Measurements from ENCODE around the gene HOXB1. TPM values are rescaled to one million over a fixed set of nuclear protein-coding genes. Genes with fewer than 3 reads are reported as not detected.

Gene HOXB1
- total RNA-seq, 1 donor = not detected

GRCh38 chr17:48549914-48550501 is 19.2 kb upstream of the HOXB1 start:
- no peak for DNase-seq (ENCODE audit: low read depth)
- H3K4me3 ChIP-seq (ENCODE audit: low read depth, low read length) = no peak overlapping the region

GRCh38 chr17:48549281-48549630 is 18.4 kb upstream of the HOXB1 start:
- TF ChIP-seq CTCF (IDR thresholded peaks at IDR 0.05; ENCODE audit: insufficient read depth, low read length) = no peak
- no peak for DNase-seq (ENCODE audit: low read depth)
- no peak overlapping the region for H3K4me3 ChIP-seq (ENCODE audit: low read depth, low read length)

More at GRCh38 chr17:48549914-48550501, 19.2 kb upstream of the HOXB1 start:
- TF ChIP-seq CTCF (IDR thresholded peaks at IDR 0.05; ENCODE audit: insufficient read depth, low read length) = no peak

- no peak overlapping the region for H3K4me3 ChIP-seq (ENCODE audit: low read depth, low read length)
- no peak for DNase-seq (ENCODE audit: low read depth)
- TF ChIP-seq CTCF (IDR thresholded peaks at IDR 0.05; ENCODE audit: insufficient read depth, low read length) = no peak
These were observed 17.9 kb upstream of the HOXB1 start for GRCh38 chr17:48548523-48549280.

GRCh38 chr17:48547808-48548522 is 17.2 kb upstream of the HOXB1 start:
- no peak for TF ChIP-seq CTCF (IDR thresholded peaks at IDR 0.05; ENCODE audit: insufficient read depth, low read length)
- peak overlapping the region; percentile 53 for H3K4me3 ChIP-seq (ENCODE audit: low read depth, low read length)
- peak; percentile 90 for DNase-seq (ENCODE audit: low read depth)

- H3K4me3 ChIP-seq (ENCODE audit: low read depth, low read length) = peak overlapping the region; percentile 53
- DNase-seq (ENCODE audit: low read depth) = peak; percentile 93
- TF ChIP-seq CTCF (IDR thresholded peaks at IDR 0.05; ENCODE audit: insufficient read depth, low read length) = no peak
These were observed 16.4 kb upstream of the HOXB1 start for GRCh38 chr17:48546924-48547807.

Measured in fibroblast of the aortic adventitia (primary cell).